GM21360 (cell line): ENCODE data around the gene KCNS3.

Source experiments
- ATAC-seq: cut with Tn5 transposase; IDR thresholded peaks from one replicate; pipeline ENCODE4 v1.9.1; 2021; ENCODE audit warnings: mild to moderate bottlenecking, moderate library complexity; ENCODE audit not compliant: unreplicated experiment

KCNS3 gene

DNA sequence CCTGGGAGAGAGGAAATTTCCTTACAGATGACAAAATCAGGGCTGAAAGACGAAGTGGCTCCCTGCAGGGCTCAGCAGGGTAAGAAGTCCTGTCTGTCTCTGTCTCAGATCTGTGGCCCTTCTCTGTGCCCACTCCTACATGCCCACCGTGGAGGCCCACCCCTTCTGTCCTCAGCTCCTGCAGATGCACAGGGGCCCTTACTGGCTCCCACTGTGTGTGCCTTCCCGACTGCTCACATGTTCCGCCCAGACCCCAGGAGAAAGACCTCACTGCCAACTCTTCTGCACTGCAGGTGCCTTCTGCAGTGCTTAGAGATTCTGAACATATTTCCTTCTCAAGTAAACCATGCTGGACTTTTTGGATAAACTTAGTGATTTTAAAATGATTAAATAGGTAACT lies 1.9 kb upstream of the KCNS3 start:
- no peak for ATAC-seq

DNA sequence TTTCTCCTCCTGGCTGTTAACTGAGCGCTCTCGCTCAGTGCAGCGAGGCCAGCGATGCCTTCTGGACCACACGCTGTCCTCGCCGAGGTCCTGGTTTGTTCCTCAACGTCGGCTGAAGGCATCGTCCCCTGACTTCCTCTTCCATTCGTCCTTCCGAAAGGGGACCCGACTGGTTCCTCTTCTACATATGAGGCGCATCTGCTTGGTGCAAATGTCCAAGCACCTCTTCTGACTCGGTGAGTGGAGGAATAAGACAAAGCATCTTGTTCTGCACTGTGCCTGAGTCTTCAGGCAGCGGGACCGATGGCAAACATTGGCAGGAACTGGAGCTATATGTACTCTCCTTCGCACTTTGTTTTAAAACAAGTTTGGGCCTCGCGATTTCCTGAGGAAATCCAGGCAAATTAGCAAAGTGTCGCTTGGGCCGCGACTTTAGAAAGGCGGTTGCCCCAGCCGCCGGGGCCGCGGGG lies 621 bp upstream of the KCNS3 start:
- peak; percentile 26 for ATAC-seq

DNA sequence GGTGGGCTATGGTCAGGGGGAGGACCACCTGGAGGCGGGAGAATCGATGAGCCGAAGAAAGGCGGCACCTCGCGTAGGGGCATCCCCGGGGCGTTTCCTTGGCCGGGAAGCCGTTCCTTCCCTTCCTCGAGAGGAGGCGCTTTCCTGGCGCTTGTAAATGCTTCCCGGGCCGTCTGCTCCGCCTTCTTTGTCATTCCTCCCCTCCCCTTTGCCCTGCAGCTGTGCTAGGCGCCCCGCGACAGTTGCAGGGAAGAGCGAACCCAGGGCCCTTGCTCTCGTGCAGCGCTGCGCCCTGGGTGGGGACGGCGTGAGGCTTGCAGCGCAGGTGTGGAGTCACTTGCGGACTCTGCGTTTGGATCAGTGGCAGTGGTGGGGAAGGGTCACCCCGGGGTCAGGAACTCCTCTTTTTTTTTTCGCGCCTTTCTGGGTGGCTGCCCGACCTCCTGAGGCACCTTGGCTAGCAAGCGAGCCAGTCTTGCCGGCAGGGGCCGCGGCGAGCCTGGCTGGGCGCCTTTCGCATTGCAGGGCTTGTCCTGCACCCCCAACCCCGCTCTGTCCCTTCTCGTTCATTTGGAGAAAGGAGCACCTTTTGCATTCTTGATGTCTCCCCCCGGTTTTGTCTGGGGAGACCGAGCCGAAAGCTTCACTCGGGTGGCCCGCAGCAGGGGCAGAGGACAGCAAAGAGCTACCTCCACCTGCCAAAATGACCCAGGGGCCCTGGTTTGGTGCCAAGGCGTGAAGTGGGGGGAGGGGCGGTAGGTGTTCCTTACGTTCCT lies 858 bp downstream of the KCNS3 start:
- peak; percentile 16 for ATAC-seq

DNA sequence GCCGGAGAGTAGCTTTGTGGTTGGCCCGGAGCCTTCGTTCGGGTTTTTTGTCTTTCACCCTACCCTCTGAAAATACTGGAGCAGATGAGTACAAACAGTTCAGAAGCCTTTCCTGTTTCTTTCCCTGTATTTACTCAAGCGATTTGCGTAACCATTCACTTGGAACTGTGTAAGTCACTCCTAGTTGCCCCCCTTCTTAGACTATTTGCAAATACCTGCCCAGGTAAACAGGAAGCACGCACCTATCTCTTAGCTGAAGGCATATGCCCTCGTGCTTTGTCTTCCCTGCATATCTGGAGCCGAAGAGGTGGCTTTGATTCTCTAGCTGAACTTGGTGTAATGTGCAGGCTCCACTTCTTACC lies 1.4 kb downstream of the KCNS3 start:
- ATAC-seq, result no peak

DNA sequence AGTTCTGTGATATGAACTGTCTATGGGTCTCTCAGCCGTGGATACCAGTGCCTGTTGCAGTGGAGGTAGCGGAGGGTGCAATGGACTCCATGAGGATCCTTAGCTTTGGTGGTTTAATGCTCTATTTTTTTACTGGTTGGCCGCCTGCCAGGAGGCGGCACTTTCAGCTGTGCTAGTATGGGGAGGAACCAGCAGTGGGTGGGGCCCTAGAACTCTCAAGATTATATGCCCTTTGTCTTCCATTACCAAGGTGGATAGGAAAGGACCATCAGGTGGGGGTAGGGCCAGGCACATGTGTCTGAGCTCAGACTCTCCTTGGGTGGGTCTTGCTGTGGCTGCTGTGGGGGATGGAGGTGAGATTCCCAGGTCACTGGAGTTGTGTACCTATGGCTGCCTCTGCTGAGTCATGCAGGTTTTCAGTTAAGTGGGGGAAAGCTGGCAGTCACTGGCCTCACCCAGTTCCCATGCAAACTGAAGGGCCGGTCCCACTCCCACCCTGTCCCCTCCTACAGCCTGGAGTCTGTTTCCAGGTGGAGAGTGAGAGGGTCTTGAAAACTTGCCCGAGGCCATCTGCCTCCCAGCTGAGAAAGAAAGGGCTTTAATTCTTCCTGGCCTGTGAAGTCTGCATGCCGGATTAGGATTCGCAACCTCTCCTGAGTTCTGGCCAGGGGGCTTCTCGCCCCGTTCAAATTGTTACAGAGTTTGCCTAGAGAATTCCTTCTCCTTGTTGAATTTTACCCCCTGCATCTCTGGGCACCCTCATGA lies 14.5 kb downstream of the KCNS3 start:
- no peak for ATAC-seq

DNA sequence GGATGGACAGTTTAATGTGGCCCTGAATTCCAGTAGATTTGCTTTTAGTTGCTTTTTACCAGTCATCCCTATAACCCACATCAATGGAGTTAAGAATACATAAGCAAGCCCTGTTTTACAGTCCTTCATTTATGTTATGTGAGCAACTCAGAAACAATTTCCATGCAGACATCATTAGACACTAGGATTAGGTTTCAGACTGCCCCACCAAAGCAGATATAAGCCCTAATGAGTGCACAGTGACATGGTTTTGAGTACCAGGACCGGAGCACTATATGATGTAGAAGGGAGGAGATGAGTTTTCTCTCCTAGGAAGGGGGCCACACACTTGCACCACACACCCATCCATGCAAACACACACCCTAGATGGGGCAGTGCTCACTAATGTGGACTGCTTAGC lies 15.5 kb downstream of the KCNS3 start:
- ATAC-seq, result no peak

DNA sequence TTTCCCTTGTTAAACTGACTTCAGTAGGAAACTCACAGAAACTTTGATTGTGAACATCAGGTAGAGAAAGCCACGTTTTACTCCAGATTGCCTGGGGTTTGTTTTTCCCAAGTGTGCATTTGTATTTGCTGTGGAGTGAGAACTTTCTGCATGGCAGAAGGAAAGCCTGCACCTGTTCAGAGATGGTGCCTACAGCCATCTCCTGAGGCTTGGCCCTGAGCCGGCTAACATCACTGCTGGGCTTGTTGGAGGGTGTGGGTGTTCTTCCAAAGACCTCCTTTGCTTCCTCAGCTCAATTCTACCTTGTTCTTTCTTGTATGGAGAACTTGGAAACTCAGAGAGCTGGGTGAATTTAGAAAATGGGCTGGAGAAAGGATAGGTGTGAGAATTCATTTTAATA lies 16.1 kb downstream of the KCNS3 start:
- ATAC-seq, result no peak

DNA sequence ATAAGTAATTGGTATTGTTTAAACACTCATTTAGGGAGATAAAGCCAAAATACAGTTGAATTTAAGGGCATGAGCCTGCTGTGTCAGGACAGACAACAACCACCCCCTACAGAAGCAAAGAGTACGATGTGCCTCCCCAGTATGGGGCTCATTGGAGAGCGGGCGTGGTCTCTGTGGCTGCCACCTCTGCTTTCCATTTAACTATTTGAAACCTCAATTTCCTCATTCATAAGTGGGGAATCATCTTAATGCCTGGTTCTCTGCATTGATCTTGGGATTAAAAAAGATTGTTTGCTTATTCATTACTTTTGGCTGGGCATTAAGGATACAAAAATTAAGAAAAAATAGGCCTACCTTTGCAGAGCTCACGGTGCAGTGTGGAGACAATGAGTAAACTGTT lies 21.4 kb downstream of the KCNS3 start:
- no peak for ATAC-seq

DNA sequence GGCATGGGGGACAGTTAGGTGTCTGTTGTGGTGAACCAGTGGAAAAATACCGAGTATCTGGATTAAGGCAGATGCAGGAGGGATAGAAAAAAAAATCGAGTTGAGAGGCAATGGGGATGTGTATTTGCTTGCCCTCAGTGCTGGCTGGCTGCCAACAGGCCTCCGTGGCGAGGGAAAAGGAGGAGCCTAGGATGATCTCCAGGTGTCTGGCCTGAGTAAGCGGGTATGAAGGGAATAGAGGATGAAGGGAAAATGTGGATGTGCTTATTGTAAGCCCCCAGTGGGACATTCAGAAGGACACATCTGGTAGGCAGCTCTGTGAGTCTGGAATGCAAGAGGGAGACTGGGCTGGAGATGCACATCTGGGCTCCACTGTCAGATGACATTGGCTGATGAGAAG lies 22.8 kb downstream of the KCNS3 start:
- no peak for ATAC-seq

DNA sequence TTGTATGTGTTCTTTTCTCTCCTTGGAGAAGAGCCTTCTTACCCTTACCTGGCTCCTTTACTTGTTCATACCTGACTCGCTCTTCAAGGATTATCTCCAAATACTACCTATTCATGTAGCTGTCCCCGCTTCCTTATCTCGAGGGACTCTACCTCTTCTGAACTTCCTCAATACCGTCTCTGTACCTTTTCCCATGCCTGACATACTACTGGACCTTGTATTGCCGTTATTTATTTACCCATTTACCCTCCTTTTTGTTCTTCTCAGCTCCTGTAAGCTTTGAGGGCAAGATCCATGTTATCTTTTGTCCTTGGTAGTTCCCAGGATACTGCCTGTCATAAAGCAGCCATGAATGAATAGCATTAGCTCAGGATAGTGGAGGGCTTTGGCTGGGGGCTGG lies 32.5 kb downstream of the KCNS3 start:
- ATAC-seq, result no peak

DNA sequence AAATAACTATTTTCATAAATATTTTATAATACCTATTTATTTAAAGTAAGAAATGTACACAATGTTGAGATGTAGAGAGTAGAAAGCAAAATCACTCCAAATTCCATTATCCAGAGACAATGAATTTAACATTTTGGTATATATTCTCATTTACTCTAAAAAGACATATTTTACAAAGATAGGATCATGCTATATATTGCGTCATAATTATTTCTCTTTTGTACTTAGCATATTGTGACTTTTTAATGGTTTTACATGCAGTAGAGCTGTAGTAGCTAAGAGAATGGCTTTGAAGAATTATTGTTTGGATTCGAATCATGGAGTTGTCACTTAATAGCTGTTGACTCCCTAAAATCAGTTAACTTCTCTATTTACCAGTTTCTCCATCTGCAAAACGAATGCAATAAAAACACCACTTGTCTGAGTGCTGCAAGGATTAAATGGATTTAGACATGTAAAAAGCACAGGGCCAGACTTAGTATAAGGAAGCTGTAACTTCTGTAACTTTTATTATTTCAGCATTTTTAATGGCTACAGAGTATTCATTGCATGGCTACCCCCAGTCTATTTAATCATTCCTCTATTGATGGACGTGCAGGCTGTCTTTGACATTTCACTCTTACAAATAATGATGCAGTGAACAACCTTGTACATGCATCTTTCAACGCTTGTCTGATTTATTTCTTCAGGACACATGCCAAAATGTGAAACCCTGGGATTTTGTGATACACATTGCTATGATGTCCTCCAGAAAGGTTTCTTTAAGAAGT lies 33.2 kb downstream of the KCNS3 start:
- ATAC-seq, result peak; percentile 30

DNA sequence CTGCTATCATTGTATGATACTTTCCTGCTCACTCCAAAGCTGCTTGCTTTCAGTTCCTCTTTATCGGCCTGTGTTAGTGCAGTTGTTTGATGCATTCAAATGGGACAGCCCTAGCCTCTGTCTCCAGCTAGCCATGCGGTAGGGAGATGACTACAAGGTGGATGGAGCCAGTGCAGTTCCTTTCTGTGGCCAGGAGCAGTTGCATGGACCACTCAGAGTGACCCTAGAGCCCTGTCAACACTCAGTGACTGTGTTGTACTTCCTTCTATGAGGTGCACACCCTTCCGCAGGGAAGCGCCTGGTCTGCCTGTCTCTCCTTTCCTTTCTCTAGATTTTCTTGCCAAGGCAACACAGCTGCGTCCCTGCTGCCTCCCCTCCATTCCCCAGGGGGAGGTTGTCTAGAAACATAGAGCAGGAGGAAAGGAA lies 33.8 kb downstream of the KCNS3 start:
- ATAC-seq, result peak; percentile 98

DNA sequence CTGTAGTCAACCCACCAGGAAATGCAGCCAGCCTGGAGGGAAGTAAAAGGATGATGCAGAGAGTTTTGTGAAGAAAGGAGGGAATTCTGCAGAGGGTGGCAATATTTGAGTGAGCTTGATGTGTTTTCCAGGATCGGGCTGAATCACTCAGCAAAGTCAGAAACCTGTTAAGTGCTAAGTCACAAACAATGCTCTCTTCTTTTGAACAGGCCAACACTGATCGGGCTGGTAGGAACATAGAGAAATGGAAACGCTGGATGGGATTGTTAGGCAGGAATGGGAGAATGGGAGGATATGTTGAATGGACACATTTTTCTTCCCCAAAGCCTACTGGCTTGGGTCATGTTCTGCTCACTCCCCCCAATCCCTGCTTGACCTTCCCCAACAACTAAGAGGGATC lies 36.6 kb downstream of the KCNS3 start:
- no peak for ATAC-seq

DNA sequence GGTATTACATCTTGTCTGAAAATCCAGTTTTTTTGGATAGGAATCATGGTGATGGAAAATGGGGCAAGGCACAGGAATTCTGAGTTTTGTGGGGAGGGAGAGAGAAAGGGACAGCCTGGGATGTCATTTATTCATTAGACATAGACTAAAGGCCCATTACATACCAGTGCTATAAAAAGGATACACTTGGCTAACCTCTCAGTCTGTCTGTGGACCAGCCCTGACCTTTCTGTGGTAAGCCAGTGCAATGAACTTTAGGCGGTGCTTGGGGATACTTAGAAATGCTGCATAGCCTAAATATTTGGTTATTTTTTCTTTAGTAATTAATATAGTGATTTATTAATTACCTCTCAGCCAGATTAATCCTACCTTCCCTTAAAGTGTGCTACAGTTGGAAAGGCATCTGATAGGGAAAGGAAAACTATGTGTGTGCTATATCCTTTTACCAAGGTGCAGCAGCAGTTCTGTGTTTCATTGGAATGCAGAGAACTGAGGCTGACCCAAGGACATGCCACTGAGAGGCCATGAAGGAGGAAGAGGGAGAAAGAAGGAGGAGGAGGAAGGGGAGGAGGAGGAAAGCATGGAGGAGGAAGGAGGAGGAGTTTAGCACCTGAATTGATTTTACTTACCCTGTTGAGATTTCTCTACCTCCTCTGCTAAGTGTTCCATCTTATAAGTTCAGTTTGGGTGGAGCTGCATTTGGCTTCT lies 37.5 kb downstream of the KCNS3 start:
- ATAC-seq, result no peak

DNA sequence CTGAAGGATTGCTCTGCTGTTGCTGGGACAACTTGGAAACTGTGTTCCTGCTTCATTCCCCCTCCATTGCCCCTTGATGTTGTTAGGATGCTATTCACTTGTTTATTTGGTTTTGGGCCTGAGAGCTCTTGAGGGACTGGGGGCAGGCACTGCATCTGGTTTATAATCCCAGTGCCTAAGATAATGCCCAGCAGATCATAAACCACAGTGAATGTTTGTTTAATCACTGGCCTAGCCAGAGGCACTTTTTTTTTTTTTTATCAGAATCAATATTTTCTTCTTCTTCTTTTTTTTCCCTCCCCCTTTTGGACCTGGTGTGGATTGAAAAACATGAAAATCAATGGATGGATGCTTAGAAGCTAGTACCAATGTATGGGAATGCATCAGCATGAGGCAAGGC lies 38.1 kb downstream of the KCNS3 start:
- no peak for ATAC-seq

DNA sequence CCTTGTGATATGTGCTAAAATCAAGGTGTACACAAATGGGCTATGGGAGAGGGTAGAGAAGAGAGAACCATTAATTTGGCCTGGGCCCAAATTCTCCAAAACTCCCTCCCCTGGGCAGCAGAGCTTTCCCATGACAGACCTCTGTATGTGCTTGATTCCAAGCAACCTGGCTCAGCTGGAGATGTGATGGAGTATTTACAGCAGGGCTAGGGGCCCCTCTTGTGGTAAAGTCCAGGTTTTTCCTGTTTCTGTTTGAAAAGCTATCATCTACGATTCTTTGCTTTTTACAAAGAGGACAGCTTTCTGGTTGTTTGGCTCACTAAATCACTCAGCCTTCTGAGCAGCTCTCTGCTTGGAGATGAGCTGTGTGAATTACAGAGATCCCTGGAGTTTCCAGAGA lies 40.3 kb downstream of the KCNS3 start:
- ATAC-seq, result no peak

DNA sequence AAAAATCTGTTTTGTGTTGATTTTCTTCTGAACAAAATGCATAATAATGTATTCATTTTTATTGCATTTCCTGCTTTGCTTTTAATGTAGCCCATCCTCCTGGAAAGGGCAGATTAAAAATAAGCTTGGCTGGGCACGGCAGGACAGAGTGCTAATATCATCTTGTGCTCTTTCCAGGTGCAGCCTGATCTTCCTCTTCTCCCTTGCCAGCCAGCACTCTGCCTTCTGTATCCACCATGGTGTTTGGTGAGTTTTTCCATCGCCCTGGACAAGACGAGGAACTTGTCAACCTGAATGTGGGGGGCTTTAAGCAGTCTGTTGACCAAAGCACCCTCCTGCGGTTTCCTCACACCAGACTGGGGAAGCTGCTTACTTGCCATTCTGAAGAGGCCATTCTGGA lies 52.3 kb downstream of the KCNS3 start:
- no peak for ATAC-seq

DNA sequence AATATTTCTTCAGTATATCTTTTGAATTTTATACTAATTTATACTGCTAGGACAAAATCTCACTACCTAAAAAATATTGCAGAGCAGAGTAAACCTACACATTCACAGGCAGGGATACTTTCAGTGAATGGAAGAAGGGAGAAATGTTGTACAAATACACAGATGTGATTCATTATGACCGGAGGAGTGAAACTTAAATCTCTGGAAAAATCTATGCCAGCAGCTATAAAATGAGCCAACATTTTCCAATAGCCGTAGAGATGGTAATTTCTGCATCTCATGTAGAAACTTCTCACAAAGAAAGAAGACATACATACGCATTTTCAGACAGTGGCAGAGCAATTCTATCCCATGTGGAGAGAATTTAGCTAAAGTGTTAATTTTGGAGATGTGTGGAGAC lies 54.8 kb downstream of the KCNS3 start:
- no peak for ATAC-seq

DNA sequence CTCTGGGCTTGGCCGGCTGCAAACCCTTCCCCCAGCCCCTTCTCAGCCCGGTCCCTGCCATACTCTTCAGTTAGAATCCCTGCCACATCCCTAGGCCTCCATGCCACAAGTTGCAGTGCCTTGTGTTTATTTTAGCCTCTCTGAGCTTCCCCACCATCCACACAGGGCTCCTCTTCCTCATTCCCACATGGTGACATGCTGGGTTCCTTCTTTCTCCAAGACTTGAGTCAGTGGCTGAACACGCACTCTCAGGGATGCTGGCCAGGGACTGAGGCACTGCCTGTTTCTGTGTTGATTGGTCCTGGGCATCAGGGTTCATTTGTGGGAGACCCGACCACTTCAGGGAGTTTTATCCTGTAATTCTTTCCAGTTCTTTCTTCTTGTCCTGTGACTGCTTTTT lies 56.3 kb downstream of the KCNS3 start:
- ATAC-seq, result no peak

DNA sequence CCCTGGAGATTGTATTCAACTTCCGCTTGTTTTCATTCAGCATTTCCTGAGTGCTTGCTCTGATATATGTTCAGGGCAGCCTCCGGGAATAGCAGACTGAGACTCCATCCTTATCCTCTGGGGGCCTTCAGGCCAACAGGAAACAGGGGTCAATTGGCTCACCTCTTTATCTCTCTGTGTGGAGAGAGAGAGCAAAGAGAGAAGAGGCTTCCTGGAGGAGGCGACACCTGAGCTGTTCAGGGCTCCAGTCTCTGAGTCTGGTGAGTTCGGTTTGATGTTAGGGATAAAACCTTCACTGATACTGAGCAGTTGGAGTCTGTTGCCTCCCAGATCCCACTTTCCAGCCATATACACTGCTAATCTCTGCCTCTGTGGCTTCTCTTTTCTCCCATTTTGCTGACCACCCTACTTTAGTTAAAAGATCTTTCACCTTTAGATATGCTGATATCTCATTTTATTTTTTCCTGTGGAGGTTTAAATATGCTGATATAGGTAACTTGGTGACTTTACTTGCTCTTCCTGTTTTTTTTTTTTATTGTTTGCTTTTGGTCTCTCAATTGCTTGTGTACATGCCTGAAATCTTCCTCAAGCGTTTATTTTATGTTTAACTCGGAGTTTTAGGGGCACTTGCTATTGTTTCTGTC lies 56.9 kb downstream of the KCNS3 start:
- no peak for ATAC-seq

DNA sequence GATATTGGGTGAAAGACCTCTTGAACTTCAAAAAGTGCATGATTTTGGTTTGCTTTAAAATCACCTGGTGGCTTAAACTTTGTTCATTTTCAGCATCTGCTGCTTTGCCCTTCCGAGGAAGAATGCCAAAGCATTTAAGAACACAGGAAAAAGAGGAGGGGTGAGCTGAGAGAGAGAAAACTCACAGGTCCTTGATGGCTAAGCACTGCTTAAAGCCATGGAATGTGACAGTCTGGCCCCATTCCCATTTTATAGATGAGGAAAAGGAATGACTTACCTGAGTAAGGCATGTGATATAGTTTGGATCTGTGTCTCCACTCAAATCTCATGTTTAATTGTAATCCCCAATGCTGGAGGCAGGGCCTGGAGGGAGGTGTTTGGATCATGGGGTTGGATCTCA lies 58.1 kb downstream of the KCNS3 start:
- ATAC-seq, result no peak
